Eye (tissue), 1 donor: Measurements from ENCODE around the gene SOBP.
"Not testable (repeated sequence)": the region's sequence is repeated elsewhere in the genome, so short reads cannot be mapped to it uniquely, and the experiment has no call there.

Experiments used
- DNase-seq: peaks from one replicate; pipeline ENCODE4 v3.0.0-alpha.2; 2015

Gene SOBP, protein sequence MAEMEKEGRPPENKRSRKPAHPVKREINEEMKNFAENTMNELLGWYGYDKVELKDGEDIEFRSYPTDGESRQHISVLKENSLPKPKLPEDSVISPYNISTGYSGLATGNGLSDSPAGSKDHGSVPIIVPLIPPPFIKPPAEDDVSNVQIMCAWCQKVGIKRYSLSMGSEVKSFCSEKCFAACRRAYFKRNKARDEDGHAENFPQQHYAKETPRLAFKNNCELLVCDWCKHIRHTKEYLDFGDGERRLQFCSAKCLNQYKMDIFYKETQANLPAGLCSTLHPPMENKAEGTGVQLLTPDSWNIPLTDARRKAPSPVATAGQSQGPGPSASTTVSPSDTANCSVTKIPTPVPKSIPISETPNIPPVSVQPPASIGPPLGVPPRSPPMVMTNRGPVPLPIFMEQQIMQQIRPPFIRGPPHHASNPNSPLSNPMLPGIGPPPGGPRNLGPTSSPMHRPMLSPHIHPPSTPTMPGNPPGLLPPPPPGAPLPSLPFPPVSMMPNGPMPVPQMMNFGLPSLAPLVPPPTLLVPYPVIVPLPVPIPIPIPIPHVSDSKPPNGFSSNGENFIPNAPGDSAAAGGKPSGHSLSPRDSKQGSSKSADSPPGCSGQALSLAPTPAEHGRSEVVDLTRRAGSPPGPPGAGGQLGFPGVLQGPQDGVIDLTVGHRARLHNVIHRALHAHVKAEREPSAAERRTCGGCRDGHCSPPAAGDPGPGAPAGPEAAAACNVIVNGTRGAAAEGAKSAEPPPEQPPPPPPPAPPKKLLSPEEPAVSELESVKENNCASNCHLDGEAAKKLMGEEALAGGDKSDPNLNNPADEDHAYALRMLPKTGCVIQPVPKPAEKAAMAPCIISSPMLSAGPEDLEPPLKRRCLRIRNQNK

DNA sequence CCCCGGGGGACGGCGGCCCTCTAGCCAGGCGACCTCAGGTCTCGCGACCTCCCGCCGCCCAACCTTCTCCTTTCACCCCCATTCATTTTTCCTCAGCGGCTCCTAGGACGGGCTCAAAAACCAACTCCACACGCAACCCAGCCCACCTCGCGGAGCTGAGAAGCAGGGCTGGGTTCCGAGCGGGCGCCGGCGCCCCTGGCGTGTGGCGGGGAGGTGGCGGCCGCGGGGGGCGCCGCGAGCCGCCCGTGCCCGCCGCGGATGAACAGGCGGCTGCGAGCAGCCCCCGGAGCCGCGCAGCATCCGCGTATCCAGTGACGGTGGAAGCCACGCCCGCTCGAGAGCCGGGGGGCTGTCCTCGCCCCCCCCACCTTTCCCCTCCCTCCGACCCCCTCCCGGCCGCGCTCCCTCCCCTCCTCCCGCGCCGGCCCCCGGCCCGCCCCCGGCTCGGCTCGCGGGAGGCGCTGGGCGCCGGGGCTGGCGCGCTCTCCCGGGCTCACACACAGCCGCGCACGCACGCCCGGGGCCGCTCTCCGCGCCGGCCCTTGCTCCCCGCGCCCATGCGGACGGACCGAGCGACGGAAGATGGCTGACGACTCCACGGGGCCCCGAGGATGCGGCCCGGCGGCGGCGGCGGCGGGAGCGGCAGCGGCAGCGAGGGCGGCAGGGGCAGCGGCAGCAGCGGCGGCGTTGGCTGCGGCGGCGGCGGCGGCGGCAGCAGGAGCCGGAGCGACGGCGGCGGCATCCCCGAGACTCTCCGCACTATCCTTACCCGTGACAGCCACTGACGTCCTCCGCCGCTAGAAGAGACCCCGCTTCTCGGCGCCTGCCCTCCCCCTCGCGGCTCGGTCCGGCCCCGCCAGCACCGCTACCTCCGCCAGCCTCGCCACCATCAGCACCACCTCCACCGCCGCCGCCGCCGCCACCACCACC is at the start of gene SOBP:
Gene SOBP, plus strand, starts transcription at position 482 of the 930 bp plus-strand sequence. CDS start 500 bp downstream, outside the sequence.
- peak; percentile 90 for DNase-seq

DNA sequence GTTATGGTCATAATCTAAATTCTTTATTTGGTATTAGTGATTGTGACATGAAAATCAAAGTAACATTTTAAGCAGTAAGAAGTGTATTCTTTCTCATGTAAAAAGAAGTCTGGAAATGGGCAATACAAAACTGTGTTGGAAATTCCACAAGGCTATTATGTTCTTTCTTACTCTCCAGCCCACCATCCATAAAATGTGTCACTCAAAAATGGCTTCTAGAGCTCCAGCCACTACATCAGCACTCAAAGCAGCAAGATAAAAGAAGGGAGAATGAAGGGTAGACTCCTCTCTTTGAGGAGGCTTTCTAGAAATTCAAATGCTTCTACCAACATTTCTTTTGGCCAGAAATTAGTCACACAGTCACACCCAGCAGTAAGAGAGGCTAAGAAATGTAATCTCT is 49.0 kb upstream of the SOBP start:
- no peak for DNase-seq

DNA sequence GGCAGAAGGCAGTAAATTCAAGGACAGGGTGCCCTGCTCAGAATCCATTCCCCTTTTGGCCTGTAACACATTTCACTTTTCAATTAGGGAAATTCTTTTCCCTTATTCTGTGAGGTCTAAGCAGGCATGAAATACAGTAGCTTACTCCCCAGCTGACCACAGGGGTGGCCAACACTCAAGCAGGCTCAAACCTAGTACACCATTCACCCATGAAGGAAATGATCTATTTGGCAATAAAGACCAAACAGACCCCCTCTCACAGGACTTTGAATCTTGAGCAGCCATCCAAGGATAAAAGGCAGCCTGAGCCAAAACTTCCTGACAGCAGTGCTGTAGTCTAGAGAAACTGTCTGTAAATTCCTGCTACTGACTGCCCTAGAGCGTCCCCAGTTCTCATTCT is 48.2 kb upstream of the SOBP start:
- no peak for DNase-seq

DNA sequence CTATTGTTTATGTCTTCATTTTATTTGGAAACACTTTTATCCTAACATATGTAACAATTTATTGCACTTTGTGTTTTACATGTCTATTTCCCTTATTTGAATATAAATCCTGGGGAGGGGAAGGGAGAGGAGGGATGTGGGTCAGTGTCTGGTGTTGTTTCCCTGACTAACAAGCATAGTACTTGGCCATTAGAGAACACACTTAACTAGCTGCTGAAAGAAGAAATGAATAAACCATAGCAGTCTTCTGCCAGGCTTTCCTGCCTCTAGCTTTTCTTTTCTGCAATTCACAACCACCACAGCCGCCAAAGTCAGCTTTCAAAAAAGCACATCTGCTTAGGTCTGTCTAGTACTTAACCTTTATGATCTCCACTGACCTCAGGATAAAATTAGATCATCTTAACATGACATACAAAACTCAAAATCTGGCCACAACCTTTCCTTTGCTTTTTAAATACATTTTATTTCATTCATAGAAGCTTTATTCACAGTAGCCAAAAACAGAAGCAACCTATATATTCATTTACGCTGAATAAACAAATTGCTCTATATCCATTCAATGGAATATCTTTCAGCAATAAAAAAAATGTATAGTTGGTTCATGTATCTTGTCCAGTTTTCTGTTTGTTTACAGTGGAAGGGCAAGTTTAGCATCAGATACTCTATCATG is 46.8 kb upstream of the SOBP start:
- DNase-seq: no peak

DNA sequence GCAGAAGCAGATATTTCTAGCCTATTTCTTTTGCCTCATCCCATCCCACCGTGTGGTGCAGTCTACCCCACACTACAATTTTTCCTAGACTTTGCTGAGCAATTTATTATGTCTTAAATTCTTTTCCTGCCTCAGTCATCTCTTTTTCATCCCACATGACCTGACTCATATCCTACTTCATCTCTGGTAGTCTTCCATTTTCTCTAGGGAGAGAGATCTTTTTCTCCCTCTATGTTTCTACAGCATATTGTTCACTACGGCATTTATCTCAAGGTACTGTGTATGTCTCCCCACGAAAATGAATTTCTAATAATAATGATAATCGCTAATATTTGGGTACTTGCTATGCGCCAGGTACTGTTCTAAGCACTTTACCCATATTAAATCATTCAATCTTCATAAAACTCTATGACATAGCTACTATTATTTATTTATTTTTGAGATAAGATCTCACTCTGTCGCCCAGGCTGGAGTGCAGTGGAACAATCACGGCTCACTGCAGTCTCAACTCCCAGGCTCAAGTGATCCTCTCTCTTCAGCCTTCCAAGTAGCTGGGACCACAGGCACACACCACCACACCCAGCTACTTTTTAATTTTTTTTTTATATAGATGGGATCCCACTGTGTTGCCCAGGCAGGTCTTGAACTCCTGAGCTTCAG is 46.2 kb upstream of the SOBP start:
- no peak for DNase-seq

DNA sequence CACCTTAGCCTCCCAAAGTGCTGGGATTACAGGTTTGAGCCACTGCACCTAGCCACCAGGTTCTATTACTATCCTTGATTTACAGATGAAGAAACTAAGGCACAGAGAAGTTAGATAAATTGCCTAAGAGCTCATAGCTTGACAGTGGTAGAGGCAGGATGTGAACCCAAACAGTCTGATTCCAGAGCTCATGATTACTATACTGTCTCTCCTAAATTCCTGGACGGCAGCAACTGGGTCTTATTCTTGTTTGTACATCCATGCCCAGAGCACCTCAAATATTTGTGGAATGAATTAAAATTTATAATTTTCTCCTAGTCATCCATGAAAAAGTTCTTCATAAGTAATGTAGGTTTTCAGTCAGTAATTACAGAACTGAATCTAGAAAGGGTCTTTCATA is 45.6 kb upstream of the SOBP start:
- no peak for DNase-seq

DNA sequence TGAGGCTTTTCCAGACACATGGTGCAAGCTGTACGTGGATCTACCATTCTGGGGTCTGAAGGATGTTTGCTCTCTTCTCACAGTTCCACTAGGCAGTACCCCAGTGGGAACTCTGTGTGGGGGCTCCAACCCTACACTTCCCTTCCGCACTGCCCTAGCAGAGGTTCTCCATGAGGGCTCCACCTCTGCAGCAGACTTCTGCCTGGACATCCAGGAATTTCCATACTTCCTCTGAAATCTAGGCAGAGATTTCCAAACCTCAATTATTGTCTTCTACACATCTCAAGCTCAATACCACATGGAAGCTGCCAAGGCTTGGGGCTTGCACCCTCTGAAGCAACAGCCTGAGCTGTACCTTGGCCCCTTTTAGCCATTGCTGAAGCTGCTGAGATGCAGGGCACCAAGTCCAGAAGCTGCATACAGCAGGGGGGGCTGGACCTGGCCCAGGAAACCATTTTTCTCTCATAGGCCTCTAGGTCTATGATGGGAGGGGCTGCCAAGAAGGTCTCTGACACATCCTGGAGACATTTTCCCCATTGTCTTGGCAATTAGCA is 42.2 kb upstream of the SOBP start:
- DNase-seq: no peak

DNA sequence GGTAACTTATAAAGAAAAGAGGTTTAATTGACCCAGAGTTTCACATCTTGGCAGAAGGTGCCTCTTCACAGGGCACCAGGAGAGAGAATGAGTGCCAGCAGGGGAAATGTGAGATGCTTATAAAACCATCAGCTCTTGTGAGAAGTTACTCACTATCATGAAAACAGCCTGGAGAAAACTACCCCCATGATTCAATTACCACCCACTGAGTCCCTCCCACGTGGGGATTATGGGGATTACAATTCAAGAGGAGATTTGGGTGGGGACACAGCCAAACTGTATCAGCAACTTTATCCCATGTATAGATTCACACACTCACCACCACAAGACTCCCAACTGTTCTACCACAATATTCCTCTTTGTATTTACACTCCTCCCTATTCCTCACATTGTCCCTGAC is 41.1 kb upstream of the SOBP start:
- DNase-seq: no peak

DNA sequence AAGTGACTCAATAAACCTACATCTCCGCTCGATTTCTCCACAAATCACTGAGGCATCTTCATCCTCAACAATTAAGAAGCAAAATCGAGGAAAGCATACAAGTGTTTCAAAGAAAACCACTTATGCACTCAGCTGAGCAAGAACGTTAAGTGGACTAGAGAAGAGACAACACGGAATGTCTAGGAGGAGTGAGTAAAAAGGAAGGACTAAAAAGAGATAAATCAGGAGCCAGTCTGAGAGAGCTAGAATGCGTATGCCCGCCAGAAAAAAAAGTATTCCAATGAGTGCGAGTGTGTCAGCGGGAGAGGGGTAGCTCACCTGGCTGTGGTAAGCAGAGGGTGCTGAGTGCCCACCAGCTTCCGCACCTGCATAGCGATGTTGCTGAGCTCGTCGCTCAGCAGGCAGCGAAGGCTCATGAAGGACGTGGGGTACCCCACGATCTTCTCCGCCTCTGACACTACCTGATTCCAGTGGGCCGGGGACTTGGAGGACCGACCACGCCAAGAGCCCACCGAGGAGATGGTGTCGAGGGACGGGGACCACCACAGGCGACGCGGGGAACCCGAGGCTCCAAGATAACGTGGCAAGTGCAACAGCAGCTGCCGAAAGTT is 31.1 kb upstream of the SOBP start:
- DNase-seq: peak; percentile 59

DNA sequence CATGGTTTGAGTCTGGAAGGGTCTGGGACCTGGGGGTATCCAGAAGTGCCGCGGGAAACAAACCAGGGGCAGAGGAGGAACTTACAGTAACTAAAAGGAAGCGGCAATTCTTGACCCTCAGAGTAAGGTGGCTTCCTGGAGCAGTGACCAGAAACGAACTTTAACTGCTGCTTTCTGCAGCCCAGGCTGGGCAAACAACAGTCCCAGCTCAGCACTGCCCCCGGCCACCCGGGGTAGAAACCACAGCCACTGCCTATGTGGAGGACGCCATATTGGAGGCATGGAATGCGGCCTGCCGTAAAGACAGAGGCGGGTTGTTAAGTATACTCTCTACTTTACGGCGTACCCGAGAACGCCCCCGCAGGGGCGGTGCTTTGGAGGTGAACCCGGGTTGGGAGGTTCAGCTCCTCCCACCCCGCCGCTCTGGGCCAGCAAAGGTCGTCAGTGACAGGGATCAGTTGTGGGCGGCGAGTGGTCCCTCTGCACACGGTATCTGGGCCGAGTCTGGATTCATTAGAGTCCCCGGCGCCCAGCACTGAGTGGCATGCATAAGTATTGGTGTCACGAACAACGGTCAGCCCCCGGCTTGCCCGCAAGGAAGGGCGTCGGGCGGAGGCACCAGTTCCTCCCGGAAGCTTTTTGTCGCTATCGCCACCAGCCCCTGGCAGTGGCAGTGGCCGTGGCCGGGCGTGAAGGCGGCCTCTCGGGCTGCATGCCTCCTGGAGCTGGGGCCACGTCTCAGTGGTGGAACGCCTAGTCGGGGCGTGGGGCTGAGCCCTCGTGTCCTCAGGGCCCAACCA is 30.4 kb upstream of the SOBP start, which contains the start of gene PDSS2:
Gene PDSS2, minus strand, starts transcription at position 282 of the 800 bp plus-strand sequence. Its CDS starts 279 bp downstream, at position 3.
- peak; percentile 98 for DNase-seq

DNA sequence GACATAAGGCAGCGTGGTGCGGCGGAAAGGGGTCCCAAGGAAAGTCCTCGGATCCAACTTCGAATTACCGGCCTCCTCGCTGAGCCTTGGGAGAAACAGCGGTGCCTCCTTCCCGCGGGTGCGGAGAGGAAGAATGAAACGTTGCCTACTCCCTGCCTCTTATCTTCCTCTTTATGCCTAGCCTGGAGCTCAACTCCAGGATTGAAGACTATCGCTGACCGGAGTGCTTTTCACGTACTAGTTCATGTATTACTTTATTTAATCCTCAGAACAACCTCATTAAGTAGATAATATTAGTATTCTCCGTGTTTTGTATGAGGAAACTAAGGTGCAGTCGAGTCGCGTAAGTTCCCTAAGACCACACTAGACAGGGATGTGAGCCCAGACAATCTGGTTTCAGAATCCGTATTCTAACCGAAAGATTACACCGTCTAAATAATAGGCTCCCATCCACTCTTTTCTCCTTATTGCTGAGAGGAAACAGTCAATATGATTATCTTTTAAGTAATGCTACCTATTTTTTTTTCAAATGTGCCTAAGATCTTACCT is 29.8 kb upstream of the SOBP start:
- DNase-seq: no peak

DNA sequence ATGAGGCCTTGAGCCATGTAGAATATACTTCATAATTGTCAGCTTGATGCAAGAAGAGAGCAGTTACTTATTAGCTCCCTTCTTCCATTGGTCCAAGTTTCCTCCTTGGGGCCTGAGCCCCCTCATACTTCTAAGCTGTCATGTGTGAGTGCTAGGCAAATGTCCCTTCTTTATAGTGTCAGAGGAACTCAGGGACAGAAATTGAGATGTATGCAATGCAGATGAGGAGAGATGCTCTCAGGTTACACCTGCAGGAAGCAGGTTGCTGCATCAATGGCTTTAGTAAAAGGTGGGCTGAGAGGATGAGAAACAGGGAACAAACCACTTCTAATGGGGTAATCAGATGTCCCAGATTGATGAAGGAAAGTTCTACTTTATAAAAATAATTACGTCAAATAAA is 23.9 kb upstream of the SOBP start:
- DNase-seq: no peak

DNA sequence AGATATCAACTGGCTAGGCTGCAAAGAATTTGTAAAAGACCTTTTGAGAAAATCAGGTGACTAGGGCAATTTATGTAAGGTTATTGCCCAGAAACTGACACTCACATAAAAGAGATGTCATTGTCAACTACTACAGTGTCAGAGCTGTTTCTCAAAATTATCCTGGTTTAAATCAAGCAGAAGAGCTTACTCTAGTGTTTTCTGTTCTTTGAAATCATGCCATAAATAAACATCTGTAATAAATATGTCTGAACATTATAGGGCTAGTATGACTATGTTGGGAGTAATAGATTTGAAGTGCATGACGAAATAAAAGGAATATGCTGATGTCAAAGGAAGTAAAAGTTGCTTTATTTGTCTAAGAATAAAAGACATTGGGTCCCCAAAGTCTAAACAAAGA is 19.6 kb upstream of the SOBP start:
- no peak for DNase-seq

DNA sequence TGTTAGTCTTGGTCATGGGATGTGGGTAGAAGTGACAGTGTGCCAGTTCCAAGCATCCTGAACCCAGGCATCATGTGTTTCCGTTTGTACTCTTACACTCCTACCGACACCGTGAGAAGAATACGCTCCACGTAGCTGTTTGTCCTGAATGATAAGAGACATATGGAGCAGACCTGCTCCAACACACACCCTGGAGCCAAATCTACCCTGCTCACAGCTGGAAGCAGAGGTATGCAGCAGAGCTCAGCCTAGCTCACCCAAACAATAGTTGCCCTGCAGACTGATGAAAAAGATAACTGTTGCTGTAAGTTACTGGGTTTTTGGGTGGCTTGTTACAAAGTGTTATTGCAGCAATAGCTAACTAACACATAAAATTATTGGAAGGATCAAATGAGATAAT is 16.3 kb upstream of the SOBP start:
- no peak for DNase-seq

DNA sequence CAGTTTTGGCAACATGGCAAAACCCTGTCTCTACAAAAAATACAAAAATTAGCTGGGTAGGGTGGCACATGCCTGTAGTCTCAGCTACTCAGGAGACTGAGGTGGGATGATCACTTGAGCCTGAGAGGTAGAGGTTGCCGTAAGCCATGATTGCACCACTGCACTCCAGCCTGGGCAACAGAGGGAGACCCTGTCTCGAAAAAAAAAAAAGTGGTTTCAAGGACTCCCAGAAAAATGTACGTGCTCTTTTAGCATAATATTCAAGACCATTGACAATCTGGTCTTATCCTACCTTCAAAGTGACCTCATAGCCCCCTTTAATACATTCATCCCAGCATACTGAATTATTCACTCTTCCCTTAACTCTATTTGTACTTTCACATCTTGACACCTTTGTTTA is 14.6 kb upstream of the SOBP start:
- DNase-seq: not testable (repeated sequence)

DNA sequence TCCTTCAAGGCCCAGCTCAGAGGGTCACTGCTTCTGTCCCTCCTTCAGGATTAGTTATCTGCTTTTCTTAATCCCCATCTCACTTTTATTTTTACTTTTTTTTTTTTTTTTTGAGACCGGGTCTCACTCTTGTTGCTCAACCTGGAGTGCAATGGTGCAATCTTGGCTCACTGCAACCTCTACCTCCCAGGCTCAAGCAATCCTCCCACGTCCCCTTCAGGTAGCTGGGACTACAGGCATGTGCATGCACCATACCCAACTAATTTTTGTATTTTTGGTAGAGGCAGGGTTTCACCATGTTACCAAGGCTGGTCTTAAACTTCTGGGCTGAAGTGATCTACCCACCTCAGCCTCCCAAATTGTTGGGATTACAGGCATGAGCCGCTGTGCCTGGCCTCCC is 14.1 kb upstream of the SOBP start:
- DNase-seq: not testable (repeated sequence)

DNA sequence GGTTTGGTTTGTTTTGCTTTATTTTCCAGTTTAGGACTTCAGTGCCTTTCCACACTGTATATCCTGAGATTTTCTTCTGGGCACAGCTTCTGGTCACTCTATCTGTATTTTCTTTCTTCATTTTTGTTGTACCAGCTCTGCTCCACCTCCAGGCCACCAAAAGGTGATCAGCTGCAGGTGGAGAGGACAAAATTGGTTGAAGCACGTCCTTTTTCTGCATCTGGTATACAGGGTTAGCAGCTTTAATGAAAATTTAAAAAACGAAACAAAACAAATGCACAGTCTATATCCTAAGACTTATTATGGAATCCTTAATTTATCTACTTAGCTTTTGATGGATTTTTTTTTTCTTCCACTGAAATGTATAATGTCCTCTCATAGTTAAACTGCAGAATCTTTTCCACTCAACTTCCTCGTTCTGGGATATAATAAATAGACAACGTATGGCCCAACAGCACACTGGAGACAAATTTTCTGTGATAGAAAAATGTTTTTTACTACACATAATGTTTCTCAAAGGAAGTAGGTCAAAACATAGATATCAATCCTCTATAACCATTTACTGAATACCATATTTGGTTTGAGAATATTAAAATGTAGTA is 10.7 kb upstream of the SOBP start:
- no peak for DNase-seq

DNA sequence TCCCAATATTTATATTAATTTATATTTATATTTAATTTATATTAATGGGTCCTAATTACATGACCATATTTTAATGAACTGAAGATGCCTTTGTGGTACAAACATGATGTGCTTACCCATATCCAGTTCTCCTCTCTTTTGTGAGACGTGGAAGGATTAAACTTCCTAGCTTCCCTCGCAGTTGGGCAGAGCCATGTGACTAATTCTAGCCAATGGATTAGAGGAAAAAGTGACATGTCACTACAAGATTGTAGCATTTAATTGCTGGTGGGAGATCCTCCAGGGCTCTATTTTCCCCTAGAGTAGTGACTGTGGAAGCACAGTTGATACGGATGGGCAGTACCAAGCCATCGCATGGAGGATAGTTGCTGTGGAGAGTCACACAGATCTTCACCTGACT is 4.8 kb upstream of the SOBP start:
- no peak for DNase-seq

DNA sequence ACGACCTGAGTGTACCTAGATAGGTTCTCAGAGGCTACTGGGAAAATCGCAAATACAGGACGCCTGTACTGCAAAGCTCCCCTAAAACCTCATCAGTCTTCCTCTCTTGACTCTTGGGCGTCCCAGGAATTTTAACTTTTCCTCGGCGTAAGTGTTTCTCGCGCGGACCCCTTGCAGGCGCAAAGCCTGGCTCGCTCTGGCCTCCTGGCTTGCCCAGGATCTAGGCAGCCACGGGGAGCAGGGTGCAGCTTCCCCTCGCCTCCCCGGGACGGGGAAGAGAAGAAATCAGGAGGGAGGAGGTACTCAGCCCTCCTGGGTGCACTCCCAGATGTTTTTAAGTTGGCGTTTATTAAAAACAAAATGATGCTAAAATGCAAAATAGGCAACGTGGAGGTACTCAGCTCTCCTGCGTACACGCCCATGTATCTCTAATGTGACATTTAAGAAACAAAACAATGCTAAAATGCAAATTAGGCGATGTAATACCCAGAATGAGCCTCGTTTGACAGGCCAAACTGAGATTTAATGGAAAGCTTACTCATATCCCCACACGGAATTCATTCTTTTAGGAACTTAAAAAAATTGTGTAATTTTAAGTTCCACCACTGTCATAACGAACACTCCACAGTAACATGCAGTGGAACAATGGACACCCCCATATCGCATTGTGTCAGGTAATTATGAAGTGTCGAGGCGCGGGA is 1.6 kb upstream of the SOBP start:
- peak; percentile 44 for DNase-seq
